Brain microvascular endothelial cell (primary cell): ENCODE results near the gene RPS15.

Experiments used
- DNase-seq: peaks from one replicate; pipeline ENCODE4 v3.0.0-alpha.2; 2020
- H3K27ac ChIP-seq: fragments of 250-450 bp; sonication (Bioruptor Pico); 2 replicates; pipeline ENCODE4 v1.5.1; 2020; ENCODE audit warnings: mild to moderate bottlenecking, moderate library complexity
- H3K27me3 ChIP-seq: fragments of 250-450 bp; sonication (Bioruptor Pico); replicated peaks from 2 replicates; pipeline ENCODE4 v1.5.1; 2020; ENCODE audit warnings: mild to moderate bottlenecking
- H3K36me3 ChIP-seq: fragments of 250-450 bp; sonication (Bioruptor Pico); replicated peaks from 2 replicates; pipeline ENCODE4 v1.5.1; 2020; ENCODE audit warnings: mild to moderate bottlenecking
- H3K4me3 ChIP-seq: 2 replicates; pipeline ENCODE4 v1.5.1; 2011; ENCODE audit warnings: low read depth, mild to moderate bottlenecking, control low read depth, low read length, moderate library complexity
- CTCF ChIP-seq: IDR thresholded peaks from 2 replicates; pipeline ENCODE4 v1.5.1; 2011; ENCODE audit warnings: low read depth, mild to moderate bottlenecking, moderate library complexity, low read length, control low read depth, inconsistent platforms; ENCODE audit errors: missing control alignments
- in situ Hi-C: cut with HindIII; loops from 2 replicates; pipeline ENCODE4 v1.10.0; 2017; ENCODE audit warnings: low sequenced_read_pairs, low pct_ligation_motif_present

Gene RPS15

DNA sequence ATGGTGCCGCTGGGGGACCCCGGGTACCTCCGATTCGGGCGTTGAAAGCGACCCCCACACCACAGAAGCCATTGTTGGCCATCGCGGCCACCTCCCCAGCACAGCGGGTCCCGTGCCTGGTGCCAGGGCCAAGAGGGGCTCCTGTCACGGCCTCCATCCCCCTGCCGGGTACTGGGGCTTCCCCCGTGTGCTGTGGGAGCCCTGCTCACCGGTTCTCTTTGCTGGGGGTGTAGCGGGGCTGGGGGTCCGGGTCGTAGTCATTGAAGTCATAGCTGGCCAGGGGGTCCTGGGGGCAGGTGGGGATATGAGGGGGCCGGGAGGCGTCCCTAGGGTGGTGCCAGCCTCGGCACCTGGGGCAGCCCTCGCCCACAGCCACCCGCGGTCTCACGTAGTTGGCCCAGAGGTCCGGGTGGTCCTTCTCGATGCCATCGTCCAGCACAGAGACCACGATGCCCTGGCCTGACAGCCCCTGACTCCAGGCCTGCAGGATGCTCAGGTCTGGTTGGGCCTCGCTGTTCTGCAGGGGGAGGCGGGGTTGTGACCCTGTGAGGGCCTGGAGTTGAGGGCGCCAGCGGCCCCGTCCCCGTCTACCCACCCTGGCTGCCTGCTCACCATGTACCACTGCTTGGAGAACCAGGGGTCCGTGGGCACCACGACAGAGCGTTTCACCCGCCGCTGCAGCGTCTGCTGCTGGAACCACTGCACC lies 49.5 kb downstream of the RPS15 start:
- in situ Hi-C loops, result no loop called here
- no peak for DNase-seq
- Histone ChIP-seq H3K4me3 (no peak overlapping the region), H3K36me3 (no peaks in the 10 kb centered on the region), H3K27me3 (no peaks in the 10 kb centered on the region), H3K27ac (no peak overlapping the region)
- TF ChIP-seq CTCF, result no peak

- H3K27me3 ChIP-seq, result no peaks in the 10 kb centered on the region
- H3K36me3 ChIP-seq, result no peaks in the 10 kb centered on the region
- no peak for DNase-seq
- in situ Hi-C loops, result no loop called here
- H3K27ac ChIP-seq, result no peak overlapping the region
- TF ChIP-seq CTCF, result no peak
- H3K4me3 ChIP-seq, result no peak overlapping the region
Measured at GRCh38 chr19:1488282-1488601, 50.0 kb downstream of the RPS15 start.

- H3K36me3 ChIP-seq, result no peaks in the 10 kb centered on the region
- no peak overlapping the region for H3K27ac ChIP-seq
- H3K4me3 ChIP-seq, result peak overlapping the region; percentile 60
- no peak for DNase-seq
- H3K27me3 ChIP-seq, result no peaks in the 10 kb centered on the region
- TF ChIP-seq CTCF, result no peak
- in situ Hi-C loops, result no loop called here
Measured at GRCh38 chr19:1489463-1490310, 51.5 kb downstream of the RPS15 start.
